Adrenal gland (tissue), 5 donors: Measurements from ENCODE around the gene NACAD.

Experiments
- POLR2A ChIP-seq, 2 donors: fragments of 450-650 bp; IDR thresholded peaks; one replicate each; pipeline ENCODE4 v1.6.1; 2017; ENCODE audit warnings: antibody characterized with exemption in 2 of 2, mild to moderate bottlenecking in 2 of 2, moderate library complexity in 1 of 2
- TF ChIP-seq, protein P1 (sequence below), 6 experiments: fragments of 450-650 bp in 4 of 6; fragments of 200-600 bp in 2 of 6; sonication (generic) in 1 of 6; IDR thresholded peaks; 1 replicate in 5 of 6; 2 replicates in 1 of 6; pipeline versions ENCODE4 v1.5.1 to v1.8.0; 2016 to 2021; ENCODE audit warnings: antibody characterized with exemption in 6 of 6, mild to moderate bottlenecking in 2 of 6, moderate library complexity in 1 of 6
- donor health status: DM: no; HTN: no; CAD: no.

DNA sequence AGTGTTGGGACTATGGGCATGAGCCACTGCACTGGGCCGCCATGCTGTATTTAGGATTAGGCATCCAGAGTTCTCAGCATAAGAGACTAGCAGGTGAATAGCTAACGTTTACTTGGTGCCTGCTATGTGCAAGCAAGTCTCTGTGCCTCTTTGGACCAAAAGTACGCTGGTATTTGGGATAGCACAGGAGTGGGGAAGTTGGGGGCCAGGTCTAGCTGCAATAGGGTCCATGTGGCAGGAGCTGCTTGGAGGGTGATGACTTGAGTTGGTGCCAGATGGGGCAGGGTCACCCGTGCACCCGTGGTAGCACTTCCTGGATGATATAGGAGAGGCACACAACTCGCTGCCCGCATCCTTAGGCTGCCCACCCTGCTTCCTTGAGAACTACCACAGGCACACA, 22.4 kb downstream of the NACAD start:
- no peak for TF ChIP-seq POLR2A (IDR thresholded peaks at IDR 0.05)
- TF ChIP-seq, protein P1, sequence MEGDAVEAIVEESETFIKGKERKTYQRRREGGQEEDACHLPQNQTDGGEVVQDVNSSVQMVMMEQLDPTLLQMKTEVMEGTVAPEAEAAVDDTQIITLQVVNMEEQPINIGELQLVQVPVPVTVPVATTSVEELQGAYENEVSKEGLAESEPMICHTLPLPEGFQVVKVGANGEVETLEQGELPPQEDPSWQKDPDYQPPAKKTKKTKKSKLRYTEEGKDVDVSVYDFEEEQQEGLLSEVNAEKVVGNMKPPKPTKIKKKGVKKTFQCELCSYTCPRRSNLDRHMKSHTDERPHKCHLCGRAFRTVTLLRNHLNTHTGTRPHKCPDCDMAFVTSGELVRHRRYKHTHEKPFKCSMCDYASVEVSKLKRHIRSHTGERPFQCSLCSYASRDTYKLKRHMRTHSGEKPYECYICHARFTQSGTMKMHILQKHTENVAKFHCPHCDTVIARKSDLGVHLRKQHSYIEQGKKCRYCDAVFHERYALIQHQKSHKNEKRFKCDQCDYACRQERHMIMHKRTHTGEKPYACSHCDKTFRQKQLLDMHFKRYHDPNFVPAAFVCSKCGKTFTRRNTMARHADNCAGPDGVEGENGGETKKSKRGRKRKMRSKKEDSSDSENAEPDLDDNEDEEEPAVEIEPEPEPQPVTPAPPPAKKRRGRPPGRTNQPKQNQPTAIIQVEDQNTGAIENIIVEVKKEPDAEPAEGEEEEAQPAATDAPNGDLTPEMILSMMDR (IDR thresholded peaks at IDR 0.05) = no peak
